ENCODE measurements around the gene LYSMD2. TPM values are rescaled to one million over a fixed set of nuclear protein-coding genes. Genes with fewer than 3 reads are reported as not detected.

LYSMD2 gene
- total and polyA plus RNA-seq, 2 of the 8 experiments (the other 6 are each of a cell fraction or from before 2014, with no cell fraction given): 2.2 to 2.7 TPM

DNA sequence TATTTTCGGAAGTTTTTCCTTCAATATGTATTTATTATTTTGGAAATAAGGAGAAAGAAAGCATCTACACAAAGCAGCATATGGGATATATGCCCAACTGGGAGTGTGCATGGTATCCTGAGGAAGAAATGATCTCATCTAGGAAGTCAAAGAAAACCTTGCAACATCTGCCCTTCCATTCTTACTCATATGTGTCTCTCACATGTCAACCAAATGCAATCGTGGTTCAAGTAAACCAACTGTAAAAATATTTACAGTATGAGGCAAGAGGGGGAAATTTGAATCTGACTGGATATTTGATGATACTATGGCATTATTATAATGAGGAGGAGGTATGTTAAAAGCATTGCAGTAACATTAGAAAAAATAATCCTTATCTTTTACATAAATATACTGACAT, 59.4 kb downstream of the LYSMD2 start (continued):
- TF ChIP-seq, protein P1, sequence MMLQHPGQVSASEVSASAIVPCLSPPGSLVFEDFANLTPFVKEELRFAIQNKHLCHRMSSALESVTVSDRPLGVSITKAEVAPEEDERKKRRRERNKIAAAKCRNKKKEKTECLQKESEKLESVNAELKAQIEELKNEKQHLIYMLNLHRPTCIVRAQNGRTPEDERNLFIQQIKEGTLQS (IDR thresholded peaks at IDR 0.05; ENCODE audit: insufficient read depth, low read depth, low read length): no peak
- TF ChIP-seq, protein P2, sequence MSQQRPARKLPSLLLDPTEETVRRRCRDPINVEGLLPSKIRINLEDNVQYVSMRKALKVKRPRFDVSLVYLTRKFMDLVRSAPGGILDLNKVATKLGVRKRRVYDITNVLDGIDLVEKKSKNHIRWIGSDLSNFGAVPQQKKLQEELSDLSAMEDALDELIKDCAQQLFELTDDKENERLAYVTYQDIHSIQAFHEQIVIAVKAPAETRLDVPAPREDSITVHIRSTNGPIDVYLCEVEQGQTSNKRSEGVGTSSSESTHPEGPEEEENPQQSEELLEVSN (IDR thresholded peaks at IDR 0.05): no peak
- TF ChIP-seq RAD21 (IDR thresholded peaks at IDR 0.05 in 1 of 2, conservative IDR thresholded peaks at IDR 0.05 in 1 of 2; ENCODE audit: low read depth in 2 of 2, low read length in 2 of 2) (no peak), SP2 (IDR thresholded peaks at IDR 0.05; ENCODE audit: low read length) (no peak)

All from H1 (cell line).